HL-60 (cell line): ENCODE results near the gene NRCAM.

ENCODE experiments used
- DNase-seq, 2 experiments: peaks; one replicate each; pipeline ENCODE4 v3.0.0-alpha.2; 2010 to 2020; ENCODE audit warnings: low read depth in 1 of 2, low spot score in 1 of 2
- H3K27ac ChIP-seq: fragments of 250-450 bp; sonication (Bioruptor Pico); replicated peaks from 2 replicates; pipeline ENCODE4 v1.5.1; 2020; ENCODE audit warnings: mild to moderate bottlenecking, moderate library complexity
- H3K27me3 ChIP-seq: fragments of 250-450 bp; sonication (Bioruptor Pico); 2 replicates; pipeline ENCODE4 v1.5.1; 2021; ENCODE audit warnings: mild to moderate bottlenecking, moderate library complexity; ENCODE audit not compliant: insufficient read depth, poor library complexity, severe bottlenecking
- H3K4me3 ChIP-seq: replicated peaks from 2 replicates; pipeline ENCODE4 v1.5.1; 2011; ENCODE audit warnings: mild to moderate bottlenecking, control low read depth, low read length; ENCODE audit not compliant: insufficient read depth
- CTCF ChIP-seq: IDR thresholded peaks from one replicate; pipeline ENCODE4 v1.5.1; 2011; ENCODE audit warnings: low read length, control low read depth, inconsistent platforms; ENCODE audit not compliant: insufficient read depth
- GABPA ChIP-seq: IDR thresholded peaks from 2 replicates; pipeline ENCODE4 v1.6.1; 2012; ENCODE audit warnings: low read depth
- POLR2AphosphoS5 ChIP-seq: IDR thresholded peaks from 2 replicates; pipeline ENCODE4 v1.6.1; 2012; ENCODE audit warnings: low read depth
- REST ChIP-seq: IDR thresholded peaks from 2 replicates; pipeline ENCODE4 v1.6.1; 2012; ENCODE audit warnings: low read depth; ENCODE audit not compliant: insufficient replicate concordance
- SPI1 ChIP-seq: IDR thresholded peaks from 2 replicates; pipeline ENCODE4 v1.6.1; 2012; ENCODE audit warnings: low read depth, mild to moderate bottlenecking, borderline replicate concordance

The NRCAM gene

GRCh38 chr7:108108131-108108530 lies 348.1 kb downstream of the NRCAM start:
- Histone ChIP-seq H3K4me3 (no peak overlapping the region), H3K27me3 (no peaks in the 10 kb centered on the region), H3K27ac (no peak overlapping the region)
- DNase-seq = no peak
- no peak for TF ChIP-seq REST
- TF ChIP-seq POLR2AphosphoS5 = no peak
- no peak for TF ChIP-seq SPI1

GRCh38 chr7:108104324-108104723 lies 351.9 kb downstream of the NRCAM start:
- DNase-seq = no peak
- no peak for TF ChIP-seq POLR2AphosphoS5
- TF ChIP-seq GABPA = no peak
- TF ChIP-seq SPI1 = no peak
- no peak for TF ChIP-seq REST
- TF ChIP-seq CTCF = no peak
- Histone ChIP-seq H3K4me3 (no peak overlapping the region), H3K27ac (no peak overlapping the region), H3K27me3 (no peaks in the 10 kb centered on the region)

- no peak overlapping the region for H3K4me3 ChIP-seq
- DNase-seq = no peak
- no peak overlapping the region for H3K27ac ChIP-seq
- H3K27me3 ChIP-seq = no peaks in the 10 kb centered on the region
- TF ChIP-seq CTCF (no peak), POLR2AphosphoS5 (no peak), GABPA (no peak), REST (no peak), SPI1 (no peak)
Measured at GRCh38 chr7:108103558-108104298, 352.5 kb downstream of the NRCAM start.
